ENCODE data around the gene PDAP1.

GRCh38 chr7:99409806-99410205, 1.4 kb upstream of the PDAP1 start:
- TF ChIP-seq, protein P1, sequence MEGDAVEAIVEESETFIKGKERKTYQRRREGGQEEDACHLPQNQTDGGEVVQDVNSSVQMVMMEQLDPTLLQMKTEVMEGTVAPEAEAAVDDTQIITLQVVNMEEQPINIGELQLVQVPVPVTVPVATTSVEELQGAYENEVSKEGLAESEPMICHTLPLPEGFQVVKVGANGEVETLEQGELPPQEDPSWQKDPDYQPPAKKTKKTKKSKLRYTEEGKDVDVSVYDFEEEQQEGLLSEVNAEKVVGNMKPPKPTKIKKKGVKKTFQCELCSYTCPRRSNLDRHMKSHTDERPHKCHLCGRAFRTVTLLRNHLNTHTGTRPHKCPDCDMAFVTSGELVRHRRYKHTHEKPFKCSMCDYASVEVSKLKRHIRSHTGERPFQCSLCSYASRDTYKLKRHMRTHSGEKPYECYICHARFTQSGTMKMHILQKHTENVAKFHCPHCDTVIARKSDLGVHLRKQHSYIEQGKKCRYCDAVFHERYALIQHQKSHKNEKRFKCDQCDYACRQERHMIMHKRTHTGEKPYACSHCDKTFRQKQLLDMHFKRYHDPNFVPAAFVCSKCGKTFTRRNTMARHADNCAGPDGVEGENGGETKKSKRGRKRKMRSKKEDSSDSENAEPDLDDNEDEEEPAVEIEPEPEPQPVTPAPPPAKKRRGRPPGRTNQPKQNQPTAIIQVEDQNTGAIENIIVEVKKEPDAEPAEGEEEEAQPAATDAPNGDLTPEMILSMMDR (IDR thresholded peaks at IDR 0.05; ENCODE audit: low read depth, low read length, poor library complexity, severe bottlenecking) = no peak
- no peak for TF ChIP-seq EZH2phosphoT487 (IDR thresholded peaks at IDR 0.05; ENCODE audit: borderline replicate concordance, low read length)

Measured in DOHH2 (cell line).